ENCODE measurements around the gene ZPR1.
"Not testable (repeated sequence)": the region's sequence is repeated elsewhere in the genome, so short reads cannot be mapped to it uniquely, and the experiment has no call there.

Gene ZPR1

DNA sequence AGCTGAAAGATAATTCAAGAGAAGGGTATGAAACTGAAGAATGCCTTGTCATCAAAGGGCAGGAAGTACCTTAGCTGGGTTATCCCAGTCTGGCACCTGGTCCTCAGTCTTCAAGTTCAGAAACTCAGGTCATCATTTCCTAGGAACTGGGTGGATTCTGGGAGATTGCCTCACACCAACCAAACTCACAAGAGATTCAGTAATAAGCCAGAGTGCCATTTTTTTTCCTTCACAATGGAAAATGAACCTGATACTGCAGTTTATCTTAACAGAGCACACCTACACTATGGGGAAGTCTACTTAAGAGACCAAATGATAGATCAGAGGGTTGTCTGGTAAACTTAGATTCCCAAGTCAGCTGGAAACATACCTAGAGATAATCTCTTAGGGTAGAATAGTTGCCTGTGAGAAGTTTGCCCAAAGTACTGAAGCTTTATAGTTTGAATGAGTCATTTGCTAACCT, 11.3 kb downstream of the ZPR1 start:
- Histone ChIP-seq H3K36me3 (peaks cover 58 to 63% (median 61%) of the 10 kb centered on the region in 11 experiments), H3K4me3 (no peak overlapping the region), H3K27ac (no peak overlapping the region), H4K20me1 (peaks cover 0 to 27% (median 0%) of the 10 kb centered on the region in 11 experiments; a peak in 5 of 22 replicates), H3K9me3 (replicated peaks in 1 of 11) (no peaks in the 10 kb centered on the region), H3K27me3 (no peaks in the 10 kb centered on the region), H3K4me2 (no peak overlapping the region), H3K4me1 (peaks cover 23 to 36% (median 27%) of the 10 kb centered on the region in 10 experiments), H3K9ac (no peak overlapping the region)
- TF ChIP-seq Cebpa-rat (IDR thresholded peaks at IDR 0.05): no peak

DNA sequence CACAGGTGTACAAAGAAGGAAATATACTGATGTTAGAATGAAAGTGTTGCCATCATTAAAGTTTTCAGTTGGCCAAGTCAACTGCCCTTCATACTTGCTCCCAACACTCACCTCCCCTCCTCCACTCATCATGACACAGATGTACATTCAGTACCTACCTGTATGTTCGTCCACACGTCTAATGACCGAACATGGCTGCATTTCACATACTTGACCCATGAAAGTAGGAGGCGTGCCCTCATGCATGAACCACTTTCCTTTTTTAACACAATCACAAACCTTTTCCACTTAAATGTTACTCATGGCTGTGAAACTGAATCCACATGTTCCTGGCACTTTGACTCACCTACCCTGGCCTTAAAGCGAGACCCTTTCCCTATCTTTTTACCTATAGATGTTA, 11.8 kb downstream of the ZPR1 start:
- no peak overlapping the region for H3K27ac ChIP-seq
- peak overlapping the region in 1 of 11 experiments; percentile 1; a peak in 1 of 22 replicates for H3K4me2 ChIP-seq
- no peaks in the 10 kb centered on the region for H3K27me3 ChIP-seq
- no peak overlapping the region for H3K4me3 ChIP-seq
- H3K9ac ChIP-seq: no peak overlapping the region
- H3K4me1 ChIP-seq: peaks cover 29 to 42% (median 33%) of the 10 kb centered on the region in 10 experiments
- no peak for TF ChIP-seq Cebpa-rat (IDR thresholded peaks at IDR 0.05)
- H4K20me1 ChIP-seq: peaks cover 0 to 22% (median 0%) of the 10 kb centered on the region in 11 experiments; a peak in 5 of 22 replicates
- peaks cover 53 to 57% (median 55%) of the 10 kb centered on the region in 11 experiments for H3K36me3 ChIP-seq
- H3K9me3 ChIP-seq (replicated peaks in 1 of 11): no peaks in the 10 kb centered on the region

DNA sequence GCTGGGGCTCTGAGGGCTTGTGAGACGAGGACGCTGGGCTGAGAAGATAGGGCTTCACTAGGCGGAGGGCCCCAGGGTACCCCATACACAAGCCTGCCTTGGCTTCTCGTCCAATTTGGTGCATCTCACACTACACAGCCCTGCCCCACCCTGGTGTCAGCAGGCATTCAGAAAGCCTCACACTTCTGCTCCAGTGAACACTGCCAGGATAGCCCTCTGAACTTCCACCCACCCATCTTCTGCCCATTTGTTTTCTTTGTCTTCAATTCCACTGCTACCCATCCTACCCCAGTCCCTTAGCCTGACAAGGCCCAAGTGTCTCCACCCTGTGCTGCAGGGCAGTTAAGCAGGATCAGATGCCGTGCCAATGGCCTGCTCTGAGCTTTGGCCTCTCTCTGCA, 13.2 kb downstream of the ZPR1 start:
- H3K9ac ChIP-seq: peak overlapping the region in 8 of 11 experiments; percentile 32 to 97 (median 90); a peak in 15 of 22 replicates
- H3K27ac ChIP-seq: peak overlapping the region in 9 of 11 experiments; percentile 91 to 97 (median 92); a peak in 19 of 22 replicates
- H3K4me2 ChIP-seq: peak overlapping the region; percentile 87 to 99 (median 96); a peak in 21 of 22 replicates
- no peaks in the 10 kb centered on the region for H3K27me3 ChIP-seq
- peak overlapping the region in 1 of 10 experiments; percentile 80; a peak in 1 of 20 replicates for H3K4me3 ChIP-seq
- H4K20me1 ChIP-seq: peaks cover 0 to 16% (median 0%) of the 10 kb centered on the region in 11 experiments; a peak in 4 of 22 replicates
- no peaks in the 10 kb centered on the region for H3K9me3 ChIP-seq (replicated peaks in 1 of 11)
- peaks cover 39 to 50% (median 45%) of the 10 kb centered on the region in 11 experiments for H3K36me3 ChIP-seq
- peaks cover 37 to 55% (median 43%) of the 10 kb centered on the region in 10 experiments for H3K4me1 ChIP-seq
- no peak for TF ChIP-seq Cebpa-rat (IDR thresholded peaks at IDR 0.05)

DNA sequence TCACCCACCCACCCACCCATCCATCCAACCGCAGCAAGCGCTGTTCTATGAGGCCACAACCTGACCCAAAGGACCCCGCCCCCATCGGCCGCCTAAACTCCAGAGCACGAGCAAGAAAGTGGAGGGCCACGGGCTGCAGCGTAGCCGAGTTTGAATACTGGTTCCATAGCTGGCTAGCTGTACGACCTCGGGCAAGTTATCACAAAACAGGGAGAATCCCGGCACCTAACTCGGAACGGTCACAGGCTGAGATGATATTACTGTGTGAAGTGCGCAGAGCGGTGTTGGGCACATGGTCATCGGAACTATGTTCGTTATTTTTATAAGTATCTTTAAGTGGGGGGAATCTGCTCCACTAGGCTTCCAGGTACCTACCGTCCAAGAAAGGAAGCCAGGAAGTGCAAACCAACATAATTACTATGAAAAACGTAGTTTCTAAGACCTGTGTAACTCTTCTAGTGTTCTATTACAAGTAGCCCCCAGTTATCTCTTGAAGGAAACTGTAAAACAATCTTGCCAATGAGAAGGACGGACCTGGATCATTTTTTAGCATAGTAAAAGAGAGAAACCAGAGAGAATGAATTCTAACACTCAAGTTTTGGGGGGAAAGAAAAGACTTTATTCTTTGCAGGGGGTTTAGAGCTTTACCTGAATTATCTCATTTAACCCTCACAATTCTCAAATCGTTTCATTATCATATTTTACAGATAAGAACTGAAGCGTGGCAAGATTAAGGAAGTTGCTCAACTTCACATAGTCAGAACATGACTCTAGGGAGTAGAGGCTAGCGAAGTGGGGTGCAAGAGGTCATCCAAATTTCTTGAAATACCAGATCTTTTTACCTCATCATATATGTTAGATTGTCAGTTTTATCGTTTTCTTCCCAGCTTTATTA, 14.4 kb downstream of the ZPR1 start:
- peak overlapping the region; percentile 78 to 97 (median 84) for H3K4me3 ChIP-seq
- H3K36me3 ChIP-seq: peaks cover 39 to 50% (median 45%) of the 10 kb centered on the region in 11 experiments
- H3K27ac ChIP-seq: peak overlapping the region; percentile 18 to 97 (median 92); a peak in 21 of 22 replicates
- H3K9ac ChIP-seq: peak overlapping the region; percentile 68 to 97 (median 92)
- peaks cover 0 to 11% (median 0%) of the 10 kb centered on the region in 11 experiments; a peak in 3 of 22 replicates for H4K20me1 ChIP-seq
- TF ChIP-seq Cebpa-rat (IDR thresholded peaks at IDR 0.05): peak in 4 of 11 experiments; percentile 27 to 88 (median 76); a peak in 9 of 22 replicates
- H3K27me3 ChIP-seq: no peaks in the 10 kb centered on the region
- no peaks in the 10 kb centered on the region for H3K9me3 ChIP-seq (replicated peaks in 1 of 11)
- peak overlapping the region; percentile 87 to 99 (median 96) for H3K4me2 ChIP-seq
- peaks cover 37 to 60% (median 46%) of the 10 kb centered on the region in 10 experiments for H3K4me1 ChIP-seq

DNA sequence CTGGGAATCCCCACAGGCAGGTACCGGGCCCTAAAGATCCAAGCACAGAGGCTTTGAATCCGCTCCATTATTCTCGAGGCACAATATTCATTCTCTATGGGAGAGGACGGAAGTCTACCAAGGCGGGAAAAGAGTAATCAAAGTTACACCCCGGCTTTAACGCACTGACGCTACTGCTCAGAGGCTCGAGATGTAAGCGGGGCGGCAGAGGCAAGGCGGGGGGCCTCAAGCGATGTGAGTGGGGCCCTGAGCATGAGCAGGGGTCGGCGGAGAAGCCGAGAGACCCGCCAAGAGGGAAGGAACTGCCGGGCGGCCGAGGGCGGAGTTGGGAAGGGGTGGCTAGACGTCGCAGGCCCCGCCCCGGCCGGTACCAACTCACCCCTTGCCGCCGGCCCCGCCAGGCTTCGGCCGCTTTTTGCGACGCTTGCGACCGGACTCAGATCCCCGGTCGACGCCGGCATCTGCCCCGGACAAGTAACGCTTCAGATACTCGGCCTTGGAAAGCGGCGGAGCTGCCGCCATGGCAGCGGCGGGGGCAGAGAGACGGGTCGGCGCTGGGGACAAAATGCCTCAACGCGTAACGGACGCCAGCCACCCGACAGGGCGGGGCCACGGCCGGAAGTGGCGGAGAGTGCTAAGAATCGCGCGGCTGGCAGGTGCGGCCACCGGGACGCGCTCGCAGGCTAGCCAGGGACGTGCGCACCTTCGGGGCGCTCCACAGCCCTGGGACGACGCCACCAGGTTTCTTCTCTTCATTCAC, 15.2 kb downstream of the ZPR1 start, which contains the start of gene BUD13:
TSS of gene BUD13 (minus strand) at position 545 of the 760 bp plus-strand sequence. CDS start at position 522, 23 bp downstream.
- Histone ChIP-seq H3K4me1 (peaks cover 37 to 60% (median 46%) of the 10 kb centered on the region in 10 experiments), H3K9ac (peak within 1 kb of the TSS; percentile 89 to 97 (median 93)), H3K4me2 (peak within 1 kb of the TSS; percentile 92 to 99 (median 96)), H3K27ac (peak within 1 kb of the TSS; percentile 91 to 97 (median 92)), H3K27me3 (no peaks in the 10 kb centered on the region), H3K9me3 (replicated peaks in 1 of 11) (no peaks in the 10 kb centered on the region), H3K36me3 (peaks cover 39 to 50% (median 45%) of the 10 kb centered on the region in 11 experiments), H4K20me1 (peaks cover 0 to 11% (median 0%) of the 10 kb centered on the region in 11 experiments; a peak in 5 of 22 replicates), H3K4me3 (peak within 1 kb of the TSS; percentile 78 to 97 (median 84))
- TF ChIP-seq Cebpa-rat (IDR thresholded peaks at IDR 0.05): no peak

DNA sequence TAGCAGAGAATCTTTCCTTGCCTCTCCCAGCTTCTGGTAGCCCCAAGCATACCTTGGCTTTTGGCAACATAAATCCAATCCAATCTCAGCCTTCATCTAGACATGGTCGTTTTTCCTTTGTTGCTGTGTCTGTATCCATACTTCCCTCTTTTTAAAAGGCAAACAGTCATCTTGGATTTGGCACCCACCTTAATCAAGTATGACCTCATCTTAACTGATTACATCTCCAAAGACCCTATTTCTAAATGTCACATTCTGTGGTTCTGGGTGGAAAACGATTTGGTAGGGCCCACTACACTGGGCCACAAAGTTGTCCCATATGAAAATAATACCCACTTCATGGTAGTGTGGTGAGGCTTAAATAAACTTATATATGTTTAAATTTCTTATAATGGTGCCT, 15.9 kb downstream of the ZPR1 start:
- H4K20me1 ChIP-seq: peaks cover 0 to 11% (median 6%) of the 10 kb centered on the region in 11 experiments; a peak in 9 of 22 replicates
- no peaks in the 10 kb centered on the region for H3K27me3 ChIP-seq
- TF ChIP-seq Cebpa-rat (IDR thresholded peaks at IDR 0.05): no peak
- no peaks in the 10 kb centered on the region for H3K9me3 ChIP-seq (replicated peaks in 1 of 11)
- H3K4me2 ChIP-seq: peak overlapping the region; percentile 78 to 98 (median 93)
- H3K9ac ChIP-seq: peak overlapping the region; percentile 89 to 97 (median 93)
- peaks cover 37 to 60% (median 46%) of the 10 kb centered on the region in 10 experiments for H3K4me1 ChIP-seq
- peak overlapping the region; percentile 78 to 97 (median 84) for H3K4me3 ChIP-seq
- H3K27ac ChIP-seq: peak overlapping the region in 10 of 11 experiments; percentile 91 to 97 (median 92); a peak in 21 of 22 replicates
- H3K36me3 ChIP-seq: peaks cover 34 to 50% (median 45%) of the 10 kb centered on the region in 11 experiments

DNA sequence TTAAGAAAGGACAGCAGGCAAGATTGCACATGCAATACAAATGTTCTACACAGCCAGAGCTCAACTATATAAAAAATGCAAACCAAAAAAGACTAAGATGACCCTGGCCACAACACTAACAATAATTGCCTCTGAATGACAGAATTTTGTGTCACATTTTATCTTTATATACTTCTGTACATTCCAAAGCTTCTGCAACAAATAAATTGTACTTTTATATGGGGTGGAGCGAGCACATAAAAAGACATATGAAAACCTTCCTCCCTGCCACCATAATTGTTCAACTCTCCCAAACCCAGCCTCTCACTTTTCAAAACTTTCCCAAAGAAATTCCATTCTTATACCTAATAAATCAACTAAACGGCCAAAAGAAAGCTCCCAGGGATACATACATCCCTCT, 25.7 kb downstream of the ZPR1 start:
- peaks cover 95 to 100% (median 100%) of the 10 kb centered on the region in 11 experiments for H3K36me3 ChIP-seq
- H3K27ac ChIP-seq: no peak overlapping the region
- no peaks in the 10 kb centered on the region for H3K9me3 ChIP-seq (replicated peaks in 1 of 11)
- no peaks in the 10 kb centered on the region for H3K4me1 ChIP-seq
- H4K20me1 ChIP-seq: peaks cover 0 to 30% (median 3%) of the 10 kb centered on the region in 11 experiments; a peak in 9 of 22 replicates
- no peak overlapping the region for H3K4me2 ChIP-seq
- H3K4me3 ChIP-seq: no peak overlapping the region
- TF ChIP-seq Cebpa-rat (IDR thresholded peaks at IDR 0.05): no peak
- no peaks in the 10 kb centered on the region for H3K27me3 ChIP-seq
- H3K9ac ChIP-seq: no peak overlapping the region

DNA sequence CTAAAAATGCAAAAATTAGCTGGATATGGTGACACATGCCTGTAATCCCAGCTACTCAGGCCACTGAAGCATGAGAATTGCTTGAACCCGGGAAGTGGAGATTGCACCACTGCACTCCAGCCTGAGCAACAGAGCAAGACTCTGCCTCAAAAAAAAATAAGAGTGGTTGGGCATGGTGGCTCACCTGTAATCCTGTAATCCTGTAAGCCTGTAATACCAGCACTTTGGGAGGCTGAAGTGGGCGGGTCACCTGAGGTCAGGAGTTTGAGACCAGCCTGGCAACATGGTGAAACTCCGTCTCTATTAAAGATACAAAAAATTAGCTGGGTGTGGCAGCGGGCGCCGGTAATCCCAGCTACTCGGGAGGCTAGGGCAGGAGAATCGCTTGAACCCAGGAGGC, 31.8 kb downstream of the ZPR1 start:
- not testable (repeated sequence) for H3K9me3 ChIP-seq (replicated peaks in 1 of 11); H3K9ac ChIP-seq; H3K27ac ChIP-seq; H3K4me3 ChIP-seq; H3K27me3 ChIP-seq; H3K4me2 ChIP-seq; H4K20me1 ChIP-seq
- H3K36me3 ChIP-seq: peaks cover 97 to 100% (median 100%) of the 10 kb centered on the region in 11 experiments
- peaks cover 0 to 13% (median under 1%) of the 10 kb centered on the region in 10 experiments; a peak in 9 of 20 replicates for H3K4me1 ChIP-seq
